HG03280 (cell line): Measurements from ENCODE around the gene EMB.
"Not testable (repeated sequence)": the region's sequence is repeated elsewhere in the genome, so short reads cannot be mapped to it uniquely, and the experiment has no call there.

Experiments
- ATAC-seq: cut with Tn5 transposase; IDR thresholded peaks from one replicate; pipeline ENCODE4 v1.9.1; 2021; ENCODE audit warnings: mild to moderate bottlenecking, moderate library complexity; ENCODE audit not compliant: unreplicated experiment

The EMB gene

DNA sequence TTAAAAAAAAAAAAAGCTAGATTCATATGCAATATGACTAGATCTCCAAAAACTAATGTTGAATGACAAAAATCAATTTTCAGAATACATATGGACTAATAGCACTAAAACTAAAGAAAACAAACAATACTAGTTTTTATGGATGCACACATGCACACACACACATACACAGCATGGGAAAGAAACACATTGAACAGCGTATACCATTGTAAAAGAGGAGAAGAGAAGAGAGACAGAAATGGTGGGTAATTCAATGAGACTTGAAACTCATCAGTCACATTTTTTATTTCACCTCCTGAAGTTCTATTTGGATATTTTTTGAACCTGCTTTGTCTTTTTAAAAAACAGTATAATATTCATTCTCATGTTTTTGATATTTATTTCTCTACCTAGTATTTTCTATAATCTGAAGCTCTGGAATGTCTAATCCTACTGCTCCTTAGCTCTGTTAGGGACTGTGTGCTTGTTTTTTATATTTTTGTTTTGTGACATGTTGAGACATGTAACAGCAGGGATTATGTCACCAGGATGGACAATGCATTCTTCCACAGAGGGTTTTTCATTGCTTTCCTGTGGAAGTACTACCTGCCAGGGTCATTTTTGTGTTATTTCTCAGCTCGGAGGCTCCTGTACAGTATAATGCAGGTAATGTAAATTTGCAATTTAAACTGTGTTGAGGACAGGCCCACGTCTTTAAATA is 17.8 kb downstream of the EMB start:
- ATAC-seq = not testable (repeated sequence)

- not testable (repeated sequence) for ATAC-seq
Measured at GRCh38 chr5:50421184-50421950, 19.7 kb downstream of the EMB start.

- ATAC-seq = no peak
Measured at GRCh38 chr5:50420343-50420935, 20.6 kb downstream of the EMB start.

DNA sequence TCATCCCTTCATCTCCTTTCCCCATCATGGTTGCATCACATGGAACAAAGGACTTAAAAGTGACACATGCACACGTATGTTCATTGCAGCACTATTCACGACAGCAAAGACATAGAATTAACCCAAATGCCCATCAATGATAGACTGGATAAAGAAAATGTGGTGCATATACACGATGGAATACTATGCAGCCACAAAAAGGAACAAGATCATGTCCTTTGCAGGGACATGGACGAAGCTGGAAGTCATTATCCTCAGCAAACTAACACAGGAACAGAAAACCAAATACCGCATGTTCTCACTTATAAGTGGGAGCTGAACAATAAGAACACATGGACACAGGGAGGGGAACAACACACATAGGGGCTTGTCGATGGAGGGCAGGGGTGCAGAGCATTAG is 21.4 kb downstream of the EMB start:
- ATAC-seq = not testable (repeated sequence)

- not testable (repeated sequence) for ATAC-seq
Measured at GRCh38 chr5:50416637-50417036, 24.5 kb downstream of the EMB start.

DNA sequence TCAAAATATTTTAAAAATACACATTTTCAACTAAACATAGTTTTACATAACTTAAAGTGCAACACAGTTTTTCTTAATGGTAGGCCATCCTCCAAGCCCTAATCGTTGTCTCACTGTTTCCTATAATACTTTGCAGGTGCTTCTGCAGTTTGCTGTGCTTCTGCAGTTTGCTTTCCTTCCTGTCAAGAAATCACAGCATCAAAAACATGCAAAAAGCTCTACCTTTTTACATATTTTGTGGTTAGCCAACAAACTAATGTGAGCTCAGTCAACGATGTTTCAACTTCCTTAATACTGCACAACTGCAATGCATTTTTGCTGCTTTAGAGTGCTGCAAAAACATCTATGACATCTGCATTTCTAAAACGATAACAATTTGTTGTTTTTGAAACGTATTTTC is 25.2 kb downstream of the EMB start:
- peak; percentile 74 for ATAC-seq

DNA sequence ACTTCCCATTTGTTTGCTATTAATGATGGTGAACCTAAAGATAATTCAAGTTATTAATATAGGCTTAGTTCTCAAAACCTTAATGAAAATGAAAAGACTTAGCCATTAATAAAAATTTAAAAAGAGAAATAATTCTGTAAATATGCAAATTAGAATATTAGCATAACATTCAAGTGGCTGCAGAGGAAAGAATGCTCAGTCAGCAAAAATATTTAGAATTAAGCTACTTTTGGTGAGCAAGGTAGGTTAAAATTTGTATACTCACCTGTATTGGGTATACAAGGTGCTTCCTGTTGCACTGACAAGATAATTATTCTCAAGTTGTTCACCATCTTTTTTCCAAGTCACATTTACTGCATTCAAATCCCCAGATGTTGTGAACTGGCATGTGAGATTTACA is 30.2 kb downstream of the EMB start:
- ATAC-seq = not testable (repeated sequence)

- no peak for ATAC-seq
Measured at GRCh38 chr5:50406877-50407276, 34.2 kb downstream of the EMB start.

GRCh38 chr5:50401336-50401735 is 39.8 kb downstream of the EMB start:
- ATAC-seq = no peak

DNA sequence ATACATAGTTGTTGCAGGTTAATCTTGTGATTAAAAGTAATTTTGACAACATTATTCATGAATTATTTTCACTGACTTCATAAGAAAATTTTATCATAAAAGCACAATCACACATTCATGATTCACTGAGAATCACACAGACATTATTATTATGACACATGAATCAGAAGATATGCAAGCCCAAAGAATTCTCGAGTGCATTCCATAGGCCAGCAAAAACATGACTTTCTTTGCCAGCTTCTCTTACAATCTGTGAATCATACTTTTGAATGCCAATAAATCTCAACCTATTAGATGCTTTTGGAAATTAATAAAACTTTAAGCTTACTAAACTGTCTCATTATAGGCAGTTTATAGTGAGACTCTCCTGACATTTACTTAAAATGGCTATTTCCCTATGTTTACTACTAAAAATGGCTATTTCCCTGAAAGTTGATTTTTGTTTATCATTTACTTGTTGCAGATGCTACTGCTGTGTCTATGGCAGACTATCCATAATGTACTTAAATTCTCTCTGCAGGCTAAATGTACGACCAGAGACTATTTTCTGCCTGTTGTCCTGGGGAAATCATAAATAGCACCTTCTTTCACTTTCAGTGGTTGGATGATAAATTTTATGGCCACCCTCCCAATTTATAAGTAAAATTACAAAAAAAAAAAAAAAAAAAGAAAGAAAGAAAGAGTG is 47.0 kb downstream of the EMB start:
- ATAC-seq = not testable (repeated sequence)

DNA sequence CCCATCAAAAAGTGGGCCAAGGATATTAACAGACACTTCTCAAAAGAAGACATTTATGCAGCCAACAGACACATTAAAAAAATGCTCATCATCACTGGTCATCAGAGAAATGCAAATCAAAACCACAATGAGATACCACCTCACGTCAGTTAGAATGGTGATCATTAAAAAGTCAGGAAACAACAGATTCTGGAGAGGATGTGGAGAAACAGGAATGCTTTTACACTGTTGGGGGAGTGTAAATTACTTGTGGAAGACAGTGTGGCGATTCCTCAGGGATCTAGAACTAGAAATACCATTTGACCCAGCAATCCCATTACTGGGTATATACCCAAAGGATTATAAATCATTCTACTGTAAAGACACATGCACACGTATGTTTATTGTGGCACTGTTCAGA is 48.8 kb downstream of the EMB start:
- ATAC-seq = not testable (repeated sequence)

GRCh38 chr5:50384381-50384780 is 56.7 kb downstream of the EMB start:
- not testable (repeated sequence) for ATAC-seq

- not testable (repeated sequence) for ATAC-seq
Measured at GRCh38 chr5:50376696-50377095, 64.4 kb downstream of the EMB start.

DNA sequence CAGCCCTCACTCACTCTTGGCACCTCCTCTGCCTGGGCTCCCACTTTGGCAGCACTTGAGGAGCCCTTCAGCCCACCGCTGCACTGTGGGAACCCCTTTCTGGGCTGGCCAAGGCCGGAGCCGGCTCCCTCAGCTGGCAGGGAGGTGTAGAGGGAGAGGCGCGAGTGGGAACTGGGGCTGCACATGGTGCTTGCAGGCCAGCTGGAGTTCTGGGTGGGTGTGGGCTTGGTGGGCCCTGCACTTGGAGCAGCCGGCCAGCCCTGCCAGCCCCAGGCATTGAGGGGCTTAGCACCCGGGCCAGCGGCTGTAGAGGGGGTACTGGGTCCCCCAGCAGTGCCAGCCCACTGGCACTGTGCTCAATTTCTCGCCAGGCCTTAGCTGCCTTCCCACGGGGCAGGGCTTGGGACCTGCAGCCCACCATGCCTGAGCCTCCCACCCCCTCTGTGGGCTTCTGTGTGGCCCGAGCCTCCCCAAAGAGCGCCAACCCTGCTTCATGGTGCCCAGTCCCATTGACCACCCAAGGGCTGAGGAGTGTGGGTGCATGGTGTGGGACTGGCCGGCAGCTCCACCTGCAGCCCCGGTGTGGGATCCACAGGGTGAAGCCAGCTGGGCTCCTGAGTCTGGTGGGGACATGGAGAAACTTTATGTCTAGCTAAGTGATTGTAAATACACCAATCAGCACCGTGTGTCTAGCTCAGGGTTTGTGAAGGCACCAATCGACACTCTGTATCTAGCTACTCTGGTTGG is 71.6 kb downstream of the EMB start:
- not testable (repeated sequence) for ATAC-seq

- no peak for ATAC-seq
Measured at GRCh38 chr5:50365426-50366251, 75.4 kb downstream of the EMB start.

GRCh38 chr5:50364535-50365309 is 76.4 kb downstream of the EMB start:
- not testable (repeated sequence) for ATAC-seq

DNA sequence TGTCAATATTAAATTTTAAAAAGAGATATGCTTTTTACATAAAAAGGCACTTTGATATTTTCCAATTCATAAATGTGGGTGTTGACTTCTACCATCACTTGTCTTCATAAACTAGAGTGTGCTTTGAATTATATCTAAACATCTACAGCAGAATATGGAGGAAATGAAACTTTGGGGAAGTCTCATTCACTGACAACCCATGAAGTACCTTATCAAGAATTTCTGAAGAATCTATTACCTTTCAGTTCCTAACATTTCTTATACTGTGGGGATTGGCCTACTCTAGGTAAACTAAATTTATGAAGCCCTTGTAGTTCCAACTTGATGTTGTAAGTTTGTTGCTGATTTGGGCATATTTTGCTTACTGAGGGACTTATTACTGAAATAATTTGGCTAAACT is 81.9 kb downstream of the EMB start:
- ATAC-seq = no peak

- no peak for ATAC-seq
Measured at GRCh38 chr5:50352382-50352781, 88.7 kb downstream of the EMB start.
